Colon (tissue), 2 donors: ENCODE data around the gene SPEM2.

Source experiments
- FAIRE-seq: peaks from 2 replicates; lab custom pipeline; 2012; peaks lifted over from hg19 to GRCh38; lab: Jason Lieb, UNC
- donor health status: control.
- donor health status: control.

Gene SPEM2

DNA sequence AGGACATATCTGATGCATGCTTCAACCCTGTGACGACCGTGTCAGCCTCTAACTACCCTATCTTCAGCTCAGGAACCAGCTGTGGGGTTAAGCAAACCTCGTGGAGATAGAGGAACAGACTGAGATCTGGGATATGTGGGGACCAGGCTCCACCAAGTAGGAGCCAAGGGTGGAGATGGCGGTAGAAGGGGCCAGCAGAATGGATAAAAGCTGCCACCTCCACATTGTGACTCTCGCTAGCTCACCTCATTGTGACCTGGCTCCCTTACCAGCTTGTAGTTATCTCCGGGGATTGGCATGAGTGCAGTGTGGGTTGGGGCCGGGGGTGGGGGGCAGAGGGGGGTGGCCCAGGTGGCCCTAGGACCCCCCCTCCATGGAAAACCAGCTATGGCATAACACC, at the start of gene SPEM2:
Gene SPEM2 (plus strand): TSS at position 301 of the 400 bp plus-strand sequence. CDS start 73 bp downstream, at position 374.
- no peak for FAIRE-seq

DNA sequence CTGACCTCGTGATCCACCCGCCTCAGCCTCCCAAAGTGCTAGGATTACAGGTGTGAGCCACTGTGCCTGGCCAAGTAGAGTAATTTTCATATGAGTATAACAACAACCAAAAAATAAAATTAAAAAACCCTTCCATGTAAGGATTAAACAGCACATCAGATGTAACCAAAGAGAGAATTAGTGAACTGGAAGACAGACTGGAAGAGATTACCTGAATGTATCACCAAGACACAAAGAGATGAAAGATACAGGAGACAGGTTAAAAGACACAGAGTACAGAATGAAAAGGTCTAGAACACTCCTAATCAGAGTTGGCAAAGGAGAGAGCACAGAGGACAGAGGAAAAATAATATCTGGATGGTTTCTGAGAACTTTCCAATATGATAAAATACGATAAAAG, 46.3 kb upstream of the SPEM2 start:
- FAIRE-seq, result no peak

GRCh38 chr17:7380321-7380720, 45.1 kb upstream of the SPEM2 start:
- no peak for FAIRE-seq

- FAIRE-seq, result no peak
Observed at GRCh38 chr17:7380855-7381683, 44.3 kb upstream of the SPEM2 start, which contains the start of gene TNK1. TNK1 (plus strand) TSS chr17:7381089; CDS start chr17:7382927, 1,838 bp downstream.

- FAIRE-seq, result no peak
Observed at GRCh38 chr17:7382901-7383300, 42.5 kb upstream of the SPEM2 start.

GRCh38 chr17:7383371-7383741, 42.1 kb upstream of the SPEM2 start:
- FAIRE-seq, result no peak

DNA sequence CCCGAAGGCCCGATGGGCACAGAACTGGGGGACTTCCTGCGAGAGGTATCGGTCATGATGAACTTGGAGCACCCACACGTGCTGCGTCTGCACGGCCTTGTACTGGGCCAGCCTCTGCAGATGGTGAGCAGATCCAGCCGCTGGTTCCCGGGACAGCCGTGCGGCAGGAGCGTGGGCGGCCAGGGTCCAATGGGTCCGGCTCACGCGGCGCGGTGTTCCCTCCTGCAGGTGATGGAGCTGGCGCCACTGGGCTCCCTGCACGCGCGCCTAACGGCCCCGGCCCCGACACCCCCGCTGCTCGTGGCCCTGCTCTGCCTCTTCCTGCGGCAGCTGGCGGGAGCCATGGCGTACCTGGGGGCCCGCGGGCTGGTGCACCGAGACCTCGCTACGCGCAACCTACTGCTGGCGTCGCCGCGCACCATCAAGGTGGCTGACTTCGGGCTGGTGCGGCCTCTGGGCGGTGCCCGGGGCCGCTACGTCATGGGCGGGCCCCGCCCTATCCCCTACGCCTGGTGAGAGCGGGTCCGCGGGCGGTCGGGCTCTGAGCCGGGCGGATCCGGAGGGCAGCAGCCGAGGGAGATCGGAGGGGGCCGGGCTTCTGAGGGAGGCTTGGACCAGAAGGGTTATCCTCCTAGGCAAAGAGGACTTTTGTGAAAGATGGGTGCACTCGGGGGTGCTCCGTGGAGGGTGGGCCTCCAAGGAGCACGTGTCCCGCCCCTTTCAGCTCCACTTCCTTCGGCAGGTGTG, 41.5 kb upstream of the SPEM2 start:
- FAIRE-seq, result no peak

DNA sequence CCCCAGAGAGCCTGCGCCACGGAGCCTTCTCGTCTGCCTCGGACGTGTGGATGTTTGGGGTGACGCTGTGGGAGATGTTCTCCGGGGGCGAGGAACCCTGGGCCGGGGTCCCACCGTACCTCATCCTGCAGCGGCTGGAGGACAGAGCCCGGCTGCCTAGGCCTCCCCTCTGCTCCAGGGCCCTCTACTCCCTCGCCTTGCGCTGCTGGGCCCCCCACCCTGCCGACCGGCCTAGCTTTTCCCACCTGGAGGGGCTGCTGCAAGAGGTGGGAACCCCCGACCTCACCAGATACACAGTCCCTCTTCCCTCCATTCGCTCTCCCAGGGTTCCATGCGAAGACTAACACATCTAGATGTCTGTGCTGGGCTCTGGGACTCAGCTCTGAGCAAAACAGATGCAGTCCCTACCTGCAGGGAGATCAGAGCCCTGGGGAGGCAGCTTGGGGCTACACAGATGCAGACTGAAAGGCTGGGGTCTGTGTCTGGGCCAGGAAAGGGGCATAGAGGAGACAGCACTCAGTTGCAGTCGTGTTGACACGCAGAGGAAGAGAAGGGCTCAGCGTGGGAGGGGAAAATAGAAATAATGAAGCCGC, 40.8 kb upstream of the SPEM2 start:
- FAIRE-seq, result no peak

DNA sequence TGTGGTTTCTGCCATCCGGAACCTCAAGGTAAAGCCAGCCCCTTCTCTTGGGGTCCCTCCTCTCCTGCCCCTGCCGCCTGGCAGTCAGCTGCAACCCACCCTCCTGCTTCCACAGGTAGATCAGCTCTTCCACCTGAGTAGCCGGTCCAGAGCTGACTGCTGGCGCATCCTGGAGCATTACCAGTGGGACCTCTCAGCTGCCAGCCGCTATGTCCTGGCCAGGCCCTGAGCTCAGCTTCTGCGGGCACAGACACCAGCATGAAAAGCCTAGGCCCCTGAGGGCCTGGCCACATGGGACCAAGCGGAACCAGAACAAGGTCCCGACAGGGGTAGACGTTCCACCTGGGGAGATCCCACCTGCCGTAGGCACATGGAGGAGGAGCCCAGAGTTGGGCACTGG, 36.6 kb upstream of the SPEM2 start:
- FAIRE-seq, result no peak

DNA sequence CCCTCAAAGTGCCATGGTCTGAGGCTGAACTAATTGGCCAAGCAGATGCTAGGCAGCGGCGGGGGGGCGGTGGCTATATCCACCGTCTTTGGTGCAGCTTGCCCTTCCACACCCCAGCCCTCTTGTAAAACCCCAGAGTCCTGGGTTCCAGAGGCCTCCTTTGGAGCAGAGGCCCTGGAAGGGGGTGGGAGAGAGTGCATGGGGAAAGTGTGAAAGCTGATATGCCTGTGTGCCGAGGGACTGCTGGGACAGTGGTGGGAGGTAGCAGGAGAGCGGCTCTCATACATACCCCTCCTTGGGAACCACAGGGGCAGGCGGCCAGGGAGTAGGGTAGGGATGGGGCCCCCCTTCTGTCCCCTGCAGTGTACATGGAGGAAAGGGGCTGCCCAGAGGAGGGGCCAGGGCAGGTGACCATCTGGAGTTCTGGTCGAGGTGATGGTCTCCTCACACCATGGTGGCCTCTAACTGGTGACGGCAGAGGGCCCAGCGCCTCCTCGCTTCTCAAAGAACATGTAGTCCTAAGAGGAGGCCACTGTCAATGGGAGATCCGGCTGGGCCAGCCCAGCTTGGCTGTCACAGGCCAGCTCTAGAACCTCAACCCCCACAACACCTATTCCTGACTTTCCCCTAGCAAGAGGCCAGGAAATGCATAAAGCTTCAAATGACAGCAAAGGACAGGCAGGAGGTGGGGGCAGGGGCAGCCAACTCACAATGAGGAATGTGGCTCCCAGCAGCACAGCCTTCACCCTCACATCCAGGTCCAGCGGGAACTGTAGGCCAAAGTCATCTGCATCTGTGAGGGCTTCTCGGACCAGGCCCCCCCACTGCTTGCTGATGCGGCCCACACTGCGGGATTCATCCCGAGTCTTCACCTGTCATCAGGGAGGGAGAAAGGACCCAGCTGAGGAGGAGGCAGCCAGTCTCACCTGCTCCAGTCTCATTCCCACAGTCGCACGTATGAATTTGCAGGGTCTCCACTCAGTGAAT, 35.2 kb upstream of the SPEM2 start:
- FAIRE-seq, result no peak

DNA sequence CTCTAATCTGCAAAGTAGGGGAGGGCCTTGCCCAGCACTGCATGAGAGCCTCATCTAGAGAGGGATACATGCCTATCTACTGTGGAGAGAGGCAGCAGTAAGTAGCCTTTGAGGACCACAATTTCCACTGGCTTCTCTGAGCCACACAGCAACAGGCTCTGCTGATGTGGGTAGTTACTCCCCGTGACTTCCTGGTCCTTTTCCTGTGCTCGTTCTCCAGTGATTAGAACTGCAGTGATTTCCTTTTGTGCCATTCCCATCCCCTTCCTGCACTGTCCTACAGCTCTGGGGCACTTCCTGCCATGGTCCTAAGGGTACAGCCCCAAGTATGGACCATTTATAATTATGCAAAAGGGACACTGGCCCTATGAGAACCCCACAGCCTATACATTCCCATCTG, 34.1 kb upstream of the SPEM2 start:
- FAIRE-seq, result no peak

DNA sequence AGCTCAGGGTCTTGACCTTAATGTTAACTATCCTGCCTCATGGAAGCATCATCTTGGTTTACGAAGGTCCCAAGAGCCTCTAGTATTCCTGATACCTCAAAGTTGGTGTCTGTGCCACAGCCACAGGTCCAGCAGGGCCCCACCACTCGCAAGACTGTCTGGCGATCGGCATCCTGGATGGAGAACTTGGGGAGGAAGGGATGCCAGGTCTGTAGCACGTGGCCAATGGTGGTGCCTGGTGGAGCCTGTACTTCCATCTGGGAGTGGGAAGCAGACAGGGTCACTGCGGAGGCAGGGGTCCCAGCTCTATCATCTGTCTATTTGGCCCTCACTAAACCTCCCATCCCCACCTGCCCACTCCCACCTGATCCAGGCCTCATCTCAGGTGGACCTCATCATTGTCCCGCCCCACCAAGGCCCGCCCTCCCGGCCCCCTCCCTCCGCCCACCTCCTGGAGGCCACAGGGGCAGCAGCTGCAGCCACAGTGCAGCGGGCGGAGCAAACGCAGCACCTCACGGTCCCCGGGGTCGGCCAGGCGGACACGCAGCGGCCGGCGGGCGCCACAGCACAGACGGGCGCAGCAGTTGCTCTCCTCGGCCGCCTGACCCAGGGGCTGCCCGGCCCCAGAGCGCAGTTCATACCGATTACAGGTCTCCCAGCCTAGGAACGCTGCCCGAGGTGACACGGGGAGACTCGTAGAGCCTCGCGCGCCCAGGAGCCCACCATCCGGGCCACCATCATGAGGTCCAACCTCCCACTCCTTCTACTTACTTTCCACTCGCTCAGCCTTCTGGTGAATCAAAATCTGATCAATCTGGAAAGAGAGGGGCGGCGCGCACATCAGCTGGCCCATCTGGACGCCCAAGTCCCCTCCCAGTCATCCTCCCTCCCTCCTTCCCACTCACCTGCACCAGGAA, 32.5 kb upstream of the SPEM2 start:
- no peak for FAIRE-seq

GRCh38 chr17:7393613-7394451, 31.6 kb upstream of the SPEM2 start:
- no peak for FAIRE-seq

DNA sequence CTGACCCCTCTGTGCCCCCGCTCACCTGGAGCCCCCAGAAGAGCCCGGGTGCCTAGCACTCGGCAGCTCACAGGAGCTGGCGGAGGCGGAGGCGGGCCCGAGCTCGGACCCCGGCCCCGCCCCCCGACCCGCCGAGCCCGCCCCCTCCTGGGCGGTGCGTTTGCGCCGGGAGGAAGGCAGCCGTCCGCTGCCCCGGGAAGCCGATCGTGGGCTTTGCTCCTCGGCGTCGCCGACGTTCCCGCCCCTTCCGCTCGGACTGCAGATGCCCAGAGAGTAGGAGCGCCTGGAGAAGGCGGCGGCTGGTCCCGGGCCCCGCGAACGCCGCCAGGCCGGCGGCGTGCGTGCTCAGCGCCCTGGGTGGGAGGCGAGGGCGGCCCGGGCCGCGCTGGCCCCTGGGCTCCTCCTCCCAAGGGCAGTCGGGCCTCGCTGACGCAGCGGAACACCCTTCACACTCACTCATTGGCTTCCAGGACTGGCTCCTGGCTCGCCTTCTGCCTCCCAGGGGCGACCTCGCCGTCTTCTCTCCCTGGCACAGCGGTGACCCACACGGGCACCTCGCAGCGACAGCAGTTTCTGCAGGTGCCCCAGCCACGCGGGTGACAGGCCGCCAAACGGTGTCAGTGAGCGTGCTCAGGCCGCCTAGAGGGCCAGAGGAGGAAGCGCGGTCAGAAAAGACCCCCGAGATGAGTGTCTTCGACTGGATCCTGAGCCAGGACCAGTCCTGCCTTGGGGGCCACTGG, 30.8 kb upstream of the SPEM2 start, which contains the start of gene PLSCR3:
Gene PLSCR3 (minus strand): TSS at position 74 of the 740 bp plus-strand sequence. CDS start 415 bp downstream, outside the sequence.
- FAIRE-seq, result no peak

- no peak for FAIRE-seq
Observed at GRCh38 chr17:7396147-7396546, 29.3 kb upstream of the SPEM2 start.

- no peak for FAIRE-seq
Observed at GRCh38 chr17:7398612-7399011, 26.8 kb upstream of the SPEM2 start.

GRCh38 chr17:7403043-7403726, 22.2 kb upstream of the SPEM2 start:
- no peak for FAIRE-seq

GRCh38 chr17:7403727-7403976, 21.8 kb upstream of the SPEM2 start:
- FAIRE-seq, result no peak
